Neuron (in vitro differentiated cells): ENCODE data around the gene DOP1B.
"Not testable (repeated sequence)": the region's sequence is repeated elsewhere in the genome, so short reads cannot be mapped to it uniquely, and the experiment has no call there.

Experiments
- H2AFZ ChIP-seq: one replicate; pipeline ENCODE4 v1.6.1; 2013; ENCODE audit warnings: low read depth, mild to moderate bottlenecking, inconsistent platforms, low read length, moderate library complexity
- H3K27me3 ChIP-seq: one replicate; pipeline ENCODE4 v1.6.1; 2013; ENCODE audit warnings: low read length; ENCODE audit not compliant: insufficient read depth
- H3K36me3 ChIP-seq: one replicate; pipeline ENCODE4 v1.6.1; 2013; ENCODE audit warnings: low read length; ENCODE audit not compliant: insufficient read depth
- H3K4me1 ChIP-seq: one replicate; pipeline ENCODE4 v1.6.1; 2013; ENCODE audit warnings: low read length; ENCODE audit not compliant: insufficient read depth
- H3K4me3 ChIP-seq: 2 replicates; pipeline ENCODE4 v1.5.1; 2013; ENCODE audit warnings: mild to moderate bottlenecking, low read length, moderate library complexity
- H3K9me3 ChIP-seq: one replicate; pipeline ENCODE4 v1.6.1; 2013; ENCODE audit warnings: low read length

DOP1B gene

GRCh38 chr21:36186506-36187399 is 30.1 kb downstream of the DOP1B start:
- Histone ChIP-seq H3K36me3 (no peaks in the 10 kb centered on the region), H2AFZ (no peak overlapping the region), H3K9me3 (no peaks in the 10 kb centered on the region), H3K27me3 (no peaks in the 10 kb centered on the region), H3K4me3 (no peak overlapping the region), H3K4me1 (peaks cover 8% of the 10 kb centered on the region)

DNA sequence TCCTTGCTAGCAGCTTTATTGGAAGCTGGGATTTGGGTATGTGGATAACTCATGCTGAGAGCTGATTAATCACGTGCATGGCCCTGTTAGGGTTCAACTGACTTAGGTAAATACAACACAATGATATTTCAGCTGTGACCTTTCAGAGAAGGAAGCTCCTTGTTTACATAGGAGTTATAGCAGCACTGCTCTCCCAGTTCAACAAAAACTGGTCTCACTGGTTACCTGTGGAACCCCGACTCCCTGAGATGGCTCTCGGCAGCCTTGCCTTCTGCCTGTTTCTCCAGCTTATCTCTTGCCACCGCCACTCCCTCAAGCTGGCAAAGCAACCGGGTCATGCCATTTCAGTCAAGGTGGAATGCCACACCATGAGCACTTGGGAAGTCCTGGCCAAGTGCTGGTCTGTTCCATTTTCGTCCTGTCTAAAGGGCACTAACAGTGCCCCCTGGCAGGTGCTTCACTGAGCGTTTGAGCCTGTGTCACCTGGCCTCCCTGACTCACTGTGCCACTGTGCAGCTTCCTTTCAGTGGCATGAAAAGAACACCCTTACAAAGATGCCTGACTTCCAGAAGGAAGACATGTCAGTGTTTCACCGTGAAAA is 31.6 kb downstream of the DOP1B start:
- Histone ChIP-seq H3K4me3 (no peak overlapping the region), H2AFZ (no peak overlapping the region), H3K36me3 (no peaks in the 10 kb centered on the region), H3K4me1 (peaks cover 8% of the 10 kb centered on the region), H3K9me3 (peaks cover 2% of the 10 kb centered on the region), H3K27me3 (no peaks in the 10 kb centered on the region)

- peaks cover 8% of the 10 kb centered on the region for H3K4me1 ChIP-seq
- peaks cover 2% of the 10 kb centered on the region for H3K9me3 ChIP-seq
- no peaks in the 10 kb centered on the region for H3K36me3 ChIP-seq
- no peak overlapping the region for H3K4me3 ChIP-seq
- H3K27me3 ChIP-seq, result no peaks in the 10 kb centered on the region
- H2AFZ ChIP-seq, result no peak overlapping the region
Observed at GRCh38 chr21:36188937-36189336, 32.3 kb downstream of the DOP1B start.

DNA sequence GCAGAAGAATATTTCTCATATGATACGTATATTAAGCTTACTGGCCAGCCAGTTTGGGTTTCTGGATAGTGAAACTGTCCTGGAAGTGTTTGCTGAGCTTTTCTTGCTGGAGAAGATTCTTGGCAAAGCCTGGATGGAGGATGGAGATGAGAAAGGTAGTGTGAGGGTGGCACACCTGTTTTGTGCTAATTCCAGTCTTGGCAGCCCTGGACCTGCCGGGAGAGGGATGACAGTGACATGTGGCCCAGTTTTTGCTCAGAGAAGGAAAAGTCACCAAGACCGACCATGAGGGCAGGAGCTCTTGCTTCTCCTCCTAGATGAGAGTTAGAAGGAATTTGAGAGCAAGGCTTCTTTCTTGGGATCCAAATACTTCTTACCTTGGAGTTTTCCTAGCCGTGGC is 34.1 kb downstream of the DOP1B start:
- Histone ChIP-seq H3K9me3 (peaks cover 4% of the 10 kb centered on the region), H3K4me3 (no peak overlapping the region), H3K27me3 (no peaks in the 10 kb centered on the region), H3K4me1 (peaks cover 8% of the 10 kb centered on the region), H2AFZ (no peak overlapping the region), H3K36me3 (no peaks in the 10 kb centered on the region)

DNA sequence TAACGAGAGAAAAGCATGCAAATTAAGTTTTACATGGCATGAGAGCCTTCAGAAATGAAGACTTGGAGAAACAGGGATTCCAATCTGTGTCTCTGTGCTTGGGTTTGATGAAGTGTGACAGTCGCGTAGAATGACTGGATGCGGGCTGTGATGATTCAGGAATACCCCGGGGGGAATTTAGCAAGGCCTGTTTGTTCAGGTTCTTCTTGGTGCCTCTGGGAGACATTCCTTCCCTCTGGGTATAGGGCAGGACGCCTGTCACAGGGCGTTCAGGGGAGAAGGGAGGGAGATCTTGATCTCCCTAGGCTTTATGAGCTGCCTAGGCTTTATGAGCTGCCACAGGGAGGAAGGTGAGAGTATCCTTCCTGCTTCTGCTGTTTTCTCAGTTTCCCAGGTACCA is 36.6 kb downstream of the DOP1B start:
- no peaks in the 10 kb centered on the region for H3K27me3 ChIP-seq
- no peaks in the 10 kb centered on the region for H3K36me3 ChIP-seq
- no peak overlapping the region for H3K4me3 ChIP-seq
- H2AFZ ChIP-seq, result no peak overlapping the region
- peaks cover 8% of the 10 kb centered on the region for H3K4me1 ChIP-seq
- peaks cover 4% of the 10 kb centered on the region for H3K9me3 ChIP-seq

DNA sequence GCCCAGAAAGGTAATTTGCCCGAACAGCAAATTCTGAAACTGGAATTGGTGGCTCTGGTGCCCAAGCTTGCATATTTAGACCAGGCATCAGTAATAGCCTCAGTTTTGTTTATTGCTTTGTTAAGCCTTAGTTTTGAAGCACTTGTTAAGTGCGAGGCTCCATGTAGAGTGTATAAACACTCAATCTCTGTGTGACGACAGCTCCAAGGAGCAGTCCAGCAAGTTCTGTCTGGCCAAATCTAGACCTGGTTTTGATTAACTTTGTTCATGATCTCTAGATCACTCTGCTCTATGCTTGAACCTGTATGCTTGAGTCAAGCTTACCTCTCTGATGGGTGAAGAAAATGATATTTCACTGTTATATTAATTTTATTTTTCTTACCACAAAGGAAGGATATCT is 37.4 kb downstream of the DOP1B start:
- no peak overlapping the region for H2AFZ ChIP-seq
- no peaks in the 10 kb centered on the region for H3K36me3 ChIP-seq
- H3K9me3 ChIP-seq, result peaks cover 7% of the 10 kb centered on the region
- H3K27me3 ChIP-seq, result no peaks in the 10 kb centered on the region
- no peak overlapping the region for H3K4me3 ChIP-seq
- no peaks in the 10 kb centered on the region for H3K4me1 ChIP-seq

GRCh38 chr21:36195613-36196012 is 39.0 kb downstream of the DOP1B start:
- no peaks in the 10 kb centered on the region for H3K4me1 ChIP-seq
- H3K9me3 ChIP-seq, result peaks cover 11% of the 10 kb centered on the region
- H3K4me3 ChIP-seq, result no peak overlapping the region
- H3K36me3 ChIP-seq, result no peaks in the 10 kb centered on the region
- H2AFZ ChIP-seq, result no peak overlapping the region
- H3K27me3 ChIP-seq, result no peaks in the 10 kb centered on the region

- no peaks in the 10 kb centered on the region for H3K4me1 ChIP-seq
- no peak overlapping the region for H3K4me3 ChIP-seq
- no peak overlapping the region for H2AFZ ChIP-seq
- H3K36me3 ChIP-seq, result peaks cover 6% of the 10 kb centered on the region
- peaks cover 8% of the 10 kb centered on the region for H3K9me3 ChIP-seq
- no peaks in the 10 kb centered on the region for H3K27me3 ChIP-seq
Observed at GRCh38 chr21:36199021-36199420, 42.4 kb downstream of the DOP1B start.

GRCh38 chr21:36199575-36199974 is 43.0 kb downstream of the DOP1B start:
- H3K4me3 ChIP-seq, H3K9me3 ChIP-seq, H2AFZ ChIP-seq, H3K27me3 ChIP-seq, H3K36me3 ChIP-seq, H3K4me1 ChIP-seq: not testable (repeated sequence)

GRCh38 chr21:36200081-36200561 is 43.5 kb downstream of the DOP1B start:
- peaks cover 6% of the 10 kb centered on the region for H3K36me3 ChIP-seq
- no peaks in the 10 kb centered on the region for H3K4me1 ChIP-seq

GRCh38 chr21:36202726-36203602 is 46.3 kb downstream of the DOP1B start:
- Histone ChIP-seq H3K9me3 (peaks cover 7% of the 10 kb centered on the region), H3K27me3 (no peaks in the 10 kb centered on the region), H3K36me3 (peaks cover 6% of the 10 kb centered on the region), H3K4me3 (no peak overlapping the region), H3K4me1 (no peaks in the 10 kb centered on the region), H2AFZ (no peak overlapping the region)

More at GRCh38 chr21:36200081-36200561, 43.5 kb downstream of the DOP1B start:
- no peak overlapping the region for H3K4me3 ChIP-seq
- peaks cover 7% of the 10 kb centered on the region for H3K9me3 ChIP-seq
- no peak overlapping the region for H2AFZ ChIP-seq
- H3K27me3 ChIP-seq, result no peaks in the 10 kb centered on the region

- Histone ChIP-seq H3K4me1 (no peaks in the 10 kb centered on the region), H2AFZ (no peak overlapping the region), H3K27me3 (no peaks in the 10 kb centered on the region), H3K4me3 (no peak overlapping the region), H3K36me3 (peaks cover 6% of the 10 kb centered on the region), H3K9me3 (peaks cover 6% of the 10 kb centered on the region)
Observed at GRCh38 chr21:36203603-36203889, 46.9 kb downstream of the DOP1B start.

GRCh38 chr21:36204980-36205379 is 48.4 kb downstream of the DOP1B start:
- no peak overlapping the region for H2AFZ ChIP-seq
- no peaks in the 10 kb centered on the region for H3K27me3 ChIP-seq
- H3K9me3 ChIP-seq, result peaks cover 4% of the 10 kb centered on the region
- no peak overlapping the region for H3K4me3 ChIP-seq
- peaks cover 11% of the 10 kb centered on the region for H3K36me3 ChIP-seq
- H3K4me1 ChIP-seq, result no peaks in the 10 kb centered on the region
